Sigmoid colon (tissue), 4 donors: ENCODE results near the gene FBP1.

Source experiments
- CTCF ChIP-seq, 4 experiments: fragments of 450-650 bp in 3 of 4; fragments of 200-600 bp in 1 of 4; IDR thresholded peaks; one replicate each; pipeline ENCODE4 v1.5.1; 2016 to 2019; ENCODE audit warnings: antibody characterized with exemption in 4 of 4, mild to moderate bottlenecking in 3 of 4, moderate library complexity in 2 of 4
- EP300 ChIP-seq, 4 donors: sonication (generic); formaldehyde crosslinking; IDR thresholded peaks; one replicate each; pipeline ENCODE4 v1.6.1; 2017; ENCODE audit warnings: antibody characterized with exemption in 4 of 4
- POLR2AphosphoS5 ChIP-seq, 4 donors: sonication (generic); formaldehyde crosslinking; IDR thresholded peaks; one replicate each; pipeline ENCODE4 v1.6.1; 2017; ENCODE audit warnings: antibody characterized with exemption in 4 of 4

GRCh38 chr9:94676446-94677131 lies 37.3 kb upstream of the FBP1 start:
- TF ChIP-seq CTCF (IDR thresholded peaks at IDR 0.05) (no peak), POLR2AphosphoS5 (IDR thresholded peaks at IDR 0.05) (no peak), EP300 (IDR thresholded peaks at IDR 0.05) (no peak)
